Sigmoid colon (tissue), 4 donors: ENCODE data around the gene OTC.

Source experiments
- POLR2A ChIP-seq, 2 donors: fragments of 450-650 bp; IDR thresholded peaks; one replicate each; pipeline ENCODE4 v1.6.1; 2016; ENCODE audit warnings: antibody characterized with exemption in 2 of 2, mild to moderate bottlenecking in 2 of 2, moderate library complexity in 2 of 2
- POLR2AphosphoS5 ChIP-seq, 4 donors: sonication (generic); formaldehyde crosslinking; IDR thresholded peaks; one replicate each; pipeline ENCODE4 v1.6.1; 2017; ENCODE audit warnings: antibody characterized with exemption in 4 of 4
- TF ChIP-seq, protein P1 (sequence below), 4 experiments: fragments of 450-650 bp in 3 of 4; fragments of 200-600 bp in 1 of 4; IDR thresholded peaks; one replicate each; pipeline ENCODE4 v1.5.1; 2016 to 2019; ENCODE audit warnings: antibody characterized with exemption in 4 of 4, mild to moderate bottlenecking in 3 of 4, moderate library complexity in 2 of 4

- TF ChIP-seq, protein P1, sequence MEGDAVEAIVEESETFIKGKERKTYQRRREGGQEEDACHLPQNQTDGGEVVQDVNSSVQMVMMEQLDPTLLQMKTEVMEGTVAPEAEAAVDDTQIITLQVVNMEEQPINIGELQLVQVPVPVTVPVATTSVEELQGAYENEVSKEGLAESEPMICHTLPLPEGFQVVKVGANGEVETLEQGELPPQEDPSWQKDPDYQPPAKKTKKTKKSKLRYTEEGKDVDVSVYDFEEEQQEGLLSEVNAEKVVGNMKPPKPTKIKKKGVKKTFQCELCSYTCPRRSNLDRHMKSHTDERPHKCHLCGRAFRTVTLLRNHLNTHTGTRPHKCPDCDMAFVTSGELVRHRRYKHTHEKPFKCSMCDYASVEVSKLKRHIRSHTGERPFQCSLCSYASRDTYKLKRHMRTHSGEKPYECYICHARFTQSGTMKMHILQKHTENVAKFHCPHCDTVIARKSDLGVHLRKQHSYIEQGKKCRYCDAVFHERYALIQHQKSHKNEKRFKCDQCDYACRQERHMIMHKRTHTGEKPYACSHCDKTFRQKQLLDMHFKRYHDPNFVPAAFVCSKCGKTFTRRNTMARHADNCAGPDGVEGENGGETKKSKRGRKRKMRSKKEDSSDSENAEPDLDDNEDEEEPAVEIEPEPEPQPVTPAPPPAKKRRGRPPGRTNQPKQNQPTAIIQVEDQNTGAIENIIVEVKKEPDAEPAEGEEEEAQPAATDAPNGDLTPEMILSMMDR (IDR thresholded peaks at IDR 0.05), result no peak
- no peak for TF ChIP-seq POLR2AphosphoS5 (IDR thresholded peaks at IDR 0.05)
- TF ChIP-seq POLR2A (IDR thresholded peaks at IDR 0.05), result no peak
These were observed 5.3 kb upstream of the OTC start for GRCh38 chrX:38347136-38347535.
